GM18519 (cell line): ENCODE measurements around the gene RAD9A.
"Not testable (repeated sequence)": the region's sequence is repeated elsewhere in the genome, so short reads cannot be mapped to it uniquely, and the experiment has no call there.

Experiments used
- ATAC-seq: cut with Tn5 transposase; IDR thresholded peaks from one replicate; pipeline ENCODE4 v1.9.1; 2021; ENCODE audit warnings: mild to moderate bottlenecking, moderate library complexity; ENCODE audit not compliant: unreplicated experiment, low FRiP score

RAD9A gene

DNA sequence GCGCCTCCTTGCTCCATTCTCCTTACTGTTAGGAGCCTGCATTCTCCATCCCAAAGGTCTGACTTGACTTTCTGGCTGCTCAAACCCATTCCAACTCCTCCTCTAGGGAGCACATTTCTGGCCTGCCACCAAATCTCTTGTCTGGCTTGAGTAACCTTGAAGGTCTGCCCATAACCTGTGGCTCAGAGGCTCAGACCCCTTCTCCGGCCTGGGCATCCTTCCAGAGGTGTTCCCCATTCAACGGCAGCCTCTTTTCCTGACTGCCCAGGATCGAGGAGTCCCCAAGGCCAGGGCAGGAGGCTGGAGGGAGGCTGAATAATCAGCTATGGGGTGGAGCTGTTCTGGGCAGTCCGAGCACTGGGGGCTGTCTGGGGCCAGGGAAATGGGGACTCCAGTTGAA is 2.2 kb downstream of the RAD9A start:
- ATAC-seq, result no peak

DNA sequence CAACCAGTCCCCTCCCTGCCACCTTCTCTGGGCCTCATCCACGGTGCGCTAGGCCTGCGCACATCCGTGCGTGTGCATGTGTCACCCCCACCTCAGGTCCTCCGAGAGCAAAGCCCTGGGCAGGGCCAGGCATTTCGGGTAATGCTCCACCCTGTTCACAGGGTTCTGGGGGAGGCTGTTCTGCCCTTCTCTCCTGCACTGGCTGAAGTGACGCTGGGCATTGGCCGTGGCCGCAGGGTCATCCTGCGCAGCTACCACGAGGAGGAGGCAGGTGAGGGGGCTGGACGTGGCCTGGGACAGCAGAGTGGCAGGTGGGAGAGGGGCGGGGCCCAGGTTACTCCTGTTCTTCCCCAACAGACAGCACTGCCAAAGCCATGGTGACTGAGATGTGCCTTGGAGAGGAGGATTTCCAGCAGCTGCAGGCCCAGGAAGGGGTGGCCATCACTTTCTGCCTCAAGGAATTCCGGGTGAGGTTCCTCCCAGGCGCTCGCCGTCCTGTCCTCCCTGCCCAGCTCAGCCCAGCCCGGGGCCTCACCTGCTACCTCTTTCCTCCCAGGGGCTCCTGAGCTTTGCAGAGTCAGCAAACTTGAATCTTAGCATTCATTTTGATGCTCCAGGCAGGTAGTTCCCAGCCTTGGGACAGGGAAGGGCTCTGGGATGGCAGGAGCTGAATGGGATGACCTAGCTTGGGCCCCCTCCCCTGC is 3.9 kb downstream of the RAD9A start:
- ATAC-seq, result no peak

DNA sequence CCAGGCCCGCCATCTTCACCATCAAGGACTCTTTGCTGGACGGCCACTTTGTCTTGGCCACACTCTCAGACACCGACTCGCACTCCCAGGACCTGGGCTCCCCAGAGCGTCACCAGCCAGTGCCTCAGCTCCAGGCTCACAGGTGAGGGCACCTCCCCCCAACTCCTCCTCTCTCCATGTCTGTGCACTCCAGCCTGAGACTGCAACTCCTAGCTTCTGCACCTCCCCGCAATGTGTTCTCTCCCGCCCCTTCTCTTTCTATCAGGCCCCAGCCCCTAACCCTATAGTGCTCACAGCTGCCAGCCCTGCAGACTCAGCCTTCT is 4.4 kb downstream of the RAD9A start:
- ATAC-seq, result no peak

DNA sequence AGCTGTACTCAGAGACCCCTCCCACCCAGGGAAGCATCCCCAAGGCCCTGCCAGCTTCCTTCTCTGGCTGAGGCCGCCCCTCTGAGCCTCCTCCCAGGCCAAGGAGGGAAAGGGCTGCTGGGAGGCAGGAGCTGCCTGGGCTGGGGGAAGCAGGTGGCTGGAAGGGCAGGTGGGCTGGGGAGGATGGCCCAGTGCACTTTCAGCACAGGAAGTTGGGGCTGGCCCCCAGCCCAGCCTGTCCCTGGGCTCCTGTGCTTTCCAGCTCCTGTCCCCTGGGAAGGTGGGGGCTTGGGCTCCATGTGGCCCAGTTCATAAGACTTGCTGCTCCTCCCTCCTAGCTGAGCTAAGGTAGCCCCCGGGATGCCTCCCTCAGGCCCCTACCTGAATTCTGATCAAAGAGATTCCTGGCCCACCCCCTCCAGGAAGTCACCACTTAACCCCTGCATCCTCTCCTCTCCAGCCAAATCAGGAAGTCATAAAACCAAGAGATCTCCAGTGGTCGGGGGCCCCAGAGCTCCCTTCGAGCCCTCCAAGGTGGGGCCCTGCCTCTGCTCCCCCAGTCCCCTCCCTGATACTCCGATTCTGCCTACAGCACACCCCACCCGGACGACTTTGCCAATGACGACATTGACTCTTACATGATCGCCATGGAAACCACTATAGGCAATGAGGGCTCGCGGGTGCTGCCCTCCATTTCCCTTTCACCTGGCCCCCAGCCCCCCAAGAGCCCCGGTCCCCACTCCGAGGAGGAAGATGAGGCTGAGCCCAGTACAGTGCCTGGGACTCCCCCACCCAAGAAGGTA is 5.0 kb downstream of the RAD9A start:
- no peak for ATAC-seq

DNA sequence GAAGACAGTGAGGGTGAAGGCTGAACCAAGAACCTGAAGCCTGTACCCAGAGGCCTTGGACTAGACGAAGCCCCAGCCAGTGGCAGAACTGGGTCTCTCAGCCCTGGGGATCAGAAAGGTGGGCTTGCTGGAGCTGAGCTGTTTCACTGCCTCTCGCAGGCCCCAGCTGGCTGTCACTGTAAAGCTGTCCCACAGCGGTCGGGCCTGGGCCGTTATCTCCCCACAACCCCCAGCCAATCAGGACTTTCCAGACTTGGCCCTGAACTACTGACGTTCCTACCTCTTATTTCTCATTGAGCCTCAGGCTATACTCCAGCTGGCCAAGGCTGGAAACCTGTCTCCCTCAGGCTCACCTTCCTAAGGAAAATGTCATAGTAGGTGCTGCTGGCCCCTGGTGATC is 5.8 kb downstream of the RAD9A start:
- no peak for ATAC-seq

DNA sequence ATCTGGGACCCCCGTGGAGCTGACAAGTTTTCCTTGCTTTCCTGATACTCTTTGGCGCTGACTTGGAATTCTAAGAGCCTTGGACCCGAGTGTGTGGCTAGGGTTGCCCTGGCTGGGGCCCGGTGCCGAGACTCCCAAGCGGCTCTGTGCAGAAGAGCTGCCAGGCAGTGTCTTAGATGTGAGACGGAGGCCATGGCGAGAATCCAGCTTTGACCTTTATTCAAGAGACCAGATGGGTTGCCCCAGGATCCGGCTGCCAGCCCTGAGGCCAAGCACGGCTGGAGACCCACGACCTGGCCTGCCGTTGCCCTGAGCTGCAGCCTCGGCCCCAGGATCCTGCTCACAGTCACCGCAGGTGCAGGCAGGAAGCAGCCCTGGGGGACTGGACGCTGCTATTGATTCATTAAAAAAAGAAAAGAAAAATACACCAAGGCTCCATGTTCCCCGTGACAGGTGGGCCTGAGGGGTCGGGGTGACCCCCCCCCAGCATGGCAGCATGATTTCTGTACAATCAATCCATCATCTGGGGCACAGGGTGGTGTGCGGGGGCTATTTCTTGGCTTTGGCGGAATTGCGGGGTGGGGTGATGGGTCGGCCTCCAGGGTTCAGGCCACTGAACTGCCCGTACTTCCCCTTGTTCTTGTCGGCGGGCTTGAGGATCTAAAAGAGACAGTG is 6.3 kb downstream of the RAD9A start:
- ATAC-seq, result no peak

DNA sequence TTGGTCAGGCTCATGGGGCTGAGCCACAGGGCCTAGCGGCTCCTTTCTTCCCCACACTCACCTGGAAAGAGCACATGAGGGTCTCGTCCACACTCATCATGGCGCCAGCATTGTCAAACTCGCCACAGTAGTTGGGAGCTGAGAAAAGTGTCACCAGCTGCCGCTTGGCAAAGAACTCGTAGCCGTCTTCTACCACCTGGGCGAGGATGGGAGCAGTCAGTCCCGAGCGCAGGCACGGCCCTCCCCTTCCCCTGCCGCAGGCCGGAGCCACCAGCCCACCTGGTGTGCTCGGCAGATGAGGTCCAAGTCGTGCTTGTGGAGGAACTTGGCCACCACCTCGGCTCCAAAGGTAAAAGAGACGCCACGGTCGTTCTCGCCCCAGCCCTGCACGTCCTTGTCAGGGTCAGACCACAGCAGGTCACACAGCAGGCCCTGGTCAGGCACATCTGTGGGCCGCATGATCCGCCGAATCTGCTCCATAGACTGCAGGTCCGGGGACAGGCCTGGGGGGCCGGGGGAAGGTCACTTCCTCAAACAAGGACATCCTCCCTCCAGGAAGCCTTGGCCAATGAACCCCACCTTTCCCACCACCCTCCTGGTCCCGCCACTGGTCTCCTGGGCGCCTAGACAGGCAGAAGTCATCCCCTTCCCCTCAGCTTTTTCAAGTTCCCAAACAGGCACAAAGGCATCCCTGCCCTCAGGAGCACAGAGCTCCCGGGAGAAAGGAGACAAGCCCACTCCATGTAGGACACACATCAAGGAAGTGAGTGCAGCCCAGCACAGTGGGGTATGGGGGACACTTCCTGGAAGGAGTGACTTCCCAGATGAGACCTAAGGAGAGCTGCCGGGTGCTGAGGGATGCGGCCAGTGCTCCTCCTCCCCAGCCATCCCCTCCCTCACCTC is 7.1 kb downstream of the RAD9A start:
- ATAC-seq, result no peak

DNA sequence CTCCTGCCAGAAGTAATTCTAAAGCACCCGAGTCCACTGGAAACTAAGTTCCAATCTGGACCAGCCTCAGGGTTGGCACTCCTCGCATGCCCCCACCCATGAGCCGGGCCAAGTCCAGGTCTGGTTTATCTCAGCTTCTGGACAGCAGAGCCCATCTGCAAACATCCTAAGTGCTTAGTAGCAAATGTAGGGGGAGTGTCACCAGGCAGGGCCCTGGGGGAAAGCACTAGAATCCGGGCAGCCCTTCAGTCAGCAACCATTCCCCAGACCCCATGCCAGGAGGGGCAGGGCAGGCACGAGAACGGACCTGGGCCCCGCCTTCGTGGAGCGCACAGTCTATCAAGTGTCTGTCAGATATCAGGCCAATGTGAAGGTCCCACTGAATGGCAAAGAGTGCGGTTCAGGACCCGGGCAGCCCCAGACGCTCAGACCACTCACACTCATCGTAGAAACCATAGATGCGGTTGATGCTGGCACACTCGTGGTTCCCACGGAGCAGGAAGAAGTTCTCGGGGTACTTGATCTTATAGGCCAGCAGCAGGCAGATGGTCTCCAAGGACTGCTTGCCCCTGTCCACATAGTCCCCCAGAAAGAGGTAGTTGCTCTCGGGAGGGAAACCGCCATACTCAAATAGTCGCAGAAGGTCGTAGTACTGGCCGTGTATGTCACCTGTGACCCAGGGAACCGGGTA is 8.6 kb downstream of the RAD9A start:
- no peak for ATAC-seq

DNA sequence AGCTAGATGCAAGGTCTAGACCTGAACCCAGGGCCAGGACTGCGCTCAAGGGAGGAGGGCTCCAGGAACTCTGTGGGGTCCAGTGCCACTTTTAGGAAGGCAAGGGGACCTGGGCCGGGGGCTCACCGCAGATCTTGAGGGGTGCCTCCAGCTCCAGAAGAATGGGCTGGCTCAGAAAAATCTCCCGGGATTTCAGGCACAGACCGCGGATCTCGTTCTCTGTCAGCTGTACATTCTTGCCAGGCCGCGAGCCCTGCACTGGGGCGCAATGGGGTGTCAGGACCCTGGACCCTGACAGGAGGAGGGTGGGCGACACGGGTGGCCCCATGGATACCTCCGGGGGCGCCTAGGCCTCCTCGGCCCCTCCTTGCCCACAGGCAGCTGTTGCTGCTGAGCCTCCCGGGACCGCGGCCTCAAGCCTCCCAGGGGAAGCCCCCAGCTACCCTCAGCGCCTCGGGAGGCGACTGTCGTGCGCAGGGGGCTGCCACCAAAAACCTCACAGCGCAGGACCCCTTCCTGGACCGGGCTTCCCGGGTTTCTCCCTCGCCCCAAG is 9.2 kb downstream of the RAD9A start:
- peak; percentile 14 for ATAC-seq

DNA sequence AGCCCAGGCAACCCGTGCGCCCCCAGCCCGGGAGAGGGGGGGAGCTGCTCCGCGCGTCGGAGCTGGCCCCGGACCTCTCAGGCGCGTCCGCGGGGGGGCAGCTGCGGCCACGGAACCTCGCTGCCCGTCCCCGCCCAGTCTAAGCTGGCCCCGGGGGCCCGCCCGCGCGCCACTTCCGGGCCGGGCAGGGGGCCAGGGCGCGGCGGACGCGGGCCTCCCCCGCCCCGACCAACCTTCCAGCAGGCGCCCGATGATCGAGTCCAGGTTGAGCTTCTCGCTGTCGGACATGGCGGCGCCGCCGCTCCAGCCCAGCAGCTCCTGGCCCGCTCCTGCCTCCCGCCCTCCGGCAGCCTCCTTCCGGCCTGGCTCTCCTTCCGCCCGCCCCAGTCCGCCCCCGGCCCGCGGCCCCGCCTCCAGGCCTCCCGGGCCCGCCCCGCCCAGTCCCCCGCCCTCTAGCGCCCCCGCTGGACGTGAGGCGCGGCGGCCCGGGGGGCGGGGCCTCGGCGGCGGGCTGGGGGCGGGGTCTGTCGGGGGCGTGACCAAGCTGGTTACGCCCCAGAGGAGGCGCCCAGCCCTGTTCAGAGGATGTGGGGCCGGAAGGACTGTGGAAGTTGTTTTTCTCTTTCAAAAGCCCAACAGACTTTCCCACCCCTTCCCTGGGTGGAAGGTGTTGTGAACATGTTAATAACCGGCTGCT is 9.9 kb downstream of the RAD9A start, which contains the start of gene PPP1CA:
Gene PPP1CA (minus strand): TSS at position 364 of the 697 bp plus-strand sequence. CDS start 76 bp downstream, at position 288.
- ATAC-seq, result peak; percentile 32

DNA sequence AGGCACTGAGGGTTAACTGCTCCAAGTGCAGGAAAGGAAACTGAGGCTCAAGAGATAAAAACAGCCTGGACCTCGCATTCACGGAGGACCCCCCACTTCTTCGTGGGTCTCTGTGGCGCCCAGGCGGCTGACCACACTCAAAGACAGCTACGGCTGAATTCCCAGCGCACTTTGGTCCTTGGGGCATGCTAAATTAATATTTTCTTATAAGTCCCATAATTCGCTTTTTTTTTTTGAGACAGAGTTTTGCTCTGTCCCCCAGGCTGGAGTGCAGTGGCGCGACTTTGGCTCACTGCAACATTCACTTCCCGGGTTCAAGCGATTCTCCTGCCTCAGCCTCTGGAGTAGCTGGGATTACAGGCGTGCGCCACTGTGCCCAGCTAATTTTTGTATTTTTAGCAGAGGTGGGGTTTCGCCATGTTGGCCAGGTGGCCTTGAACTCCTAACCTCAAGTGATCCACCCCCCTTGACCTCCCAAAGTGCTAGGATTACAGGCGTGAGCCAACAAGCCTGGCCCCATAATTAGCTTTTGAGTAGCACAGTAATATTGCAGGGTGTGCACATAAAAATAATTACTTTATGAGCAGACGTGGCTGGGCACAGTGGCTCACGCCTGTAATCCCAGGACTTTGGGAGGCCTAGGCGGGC is 10.5 kb downstream of the RAD9A start:
- not testable (repeated sequence) for ATAC-seq

DNA sequence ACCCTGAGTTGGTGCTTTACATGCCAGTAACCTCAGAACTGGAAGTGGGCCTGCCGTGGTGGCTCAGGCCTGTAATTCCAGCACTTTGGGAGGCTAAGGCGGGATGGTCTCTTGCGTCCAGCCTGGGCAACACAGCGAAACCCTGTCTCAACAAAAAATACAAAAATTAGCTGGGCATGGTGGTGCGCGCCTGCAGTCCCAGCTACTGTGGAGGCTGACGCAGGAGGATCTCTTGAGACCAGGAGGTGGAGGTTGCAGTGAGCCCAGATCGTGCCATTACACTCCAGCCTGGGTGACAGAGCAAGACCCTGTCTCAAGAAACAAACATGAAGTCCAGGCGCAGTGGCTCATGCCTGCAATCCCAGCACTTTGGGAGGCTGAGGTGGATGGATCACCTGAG is 11.3 kb downstream of the RAD9A start:
- not testable (repeated sequence) for ATAC-seq

DNA sequence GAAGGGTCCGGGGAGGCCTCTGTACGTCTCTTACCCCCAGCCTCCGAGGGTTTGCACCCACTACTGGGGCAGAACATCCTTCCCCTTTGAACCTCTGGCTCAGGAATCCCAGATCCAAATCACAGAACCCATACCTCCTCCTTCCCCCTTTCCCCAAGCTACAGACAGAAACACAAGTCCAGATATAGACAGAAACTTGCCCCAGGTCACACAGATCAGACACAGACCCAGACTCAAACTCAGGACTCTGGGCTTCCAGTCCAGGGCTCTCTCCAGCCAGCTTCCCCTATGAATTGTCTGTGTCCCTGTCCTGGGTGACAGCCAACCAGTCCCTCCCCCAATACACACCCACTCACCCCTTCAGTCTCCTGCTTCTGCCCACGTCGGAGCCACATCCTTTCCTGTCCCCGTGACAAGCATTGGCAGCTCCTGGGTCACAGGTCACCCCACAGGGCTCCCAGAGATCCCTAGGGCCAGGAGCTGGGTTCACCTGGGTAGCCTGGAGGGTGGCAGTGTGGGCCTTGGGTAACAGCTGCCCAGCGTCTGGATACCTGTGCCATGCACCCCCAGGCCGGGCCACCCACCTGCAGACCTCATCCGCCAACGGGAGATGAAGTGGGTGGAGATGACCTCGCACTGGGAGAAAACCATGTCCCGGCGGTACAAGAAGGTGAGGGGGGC is 12.9 kb downstream of the RAD9A start:
- ATAC-seq, result no peak

DNA sequence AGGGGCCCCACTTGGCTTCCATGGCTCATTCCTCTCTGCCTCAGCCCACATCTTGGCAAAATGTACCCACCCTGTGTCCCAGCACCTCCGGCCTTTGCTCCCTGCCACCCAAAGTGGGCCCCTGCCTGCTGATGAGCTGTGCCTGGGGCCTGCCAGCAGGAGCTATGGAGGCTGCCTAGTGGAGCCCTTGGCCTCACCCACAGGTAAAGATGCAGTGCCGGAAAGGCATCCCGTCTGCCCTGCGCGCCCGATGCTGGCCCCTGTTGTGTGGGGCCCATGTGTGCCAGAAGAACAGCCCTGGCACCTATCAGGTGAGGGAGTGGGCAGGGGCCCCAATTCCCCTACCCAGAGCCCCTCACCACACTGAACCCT is 13.4 kb downstream of the RAD9A start:
- ATAC-seq, result no peak

DNA sequence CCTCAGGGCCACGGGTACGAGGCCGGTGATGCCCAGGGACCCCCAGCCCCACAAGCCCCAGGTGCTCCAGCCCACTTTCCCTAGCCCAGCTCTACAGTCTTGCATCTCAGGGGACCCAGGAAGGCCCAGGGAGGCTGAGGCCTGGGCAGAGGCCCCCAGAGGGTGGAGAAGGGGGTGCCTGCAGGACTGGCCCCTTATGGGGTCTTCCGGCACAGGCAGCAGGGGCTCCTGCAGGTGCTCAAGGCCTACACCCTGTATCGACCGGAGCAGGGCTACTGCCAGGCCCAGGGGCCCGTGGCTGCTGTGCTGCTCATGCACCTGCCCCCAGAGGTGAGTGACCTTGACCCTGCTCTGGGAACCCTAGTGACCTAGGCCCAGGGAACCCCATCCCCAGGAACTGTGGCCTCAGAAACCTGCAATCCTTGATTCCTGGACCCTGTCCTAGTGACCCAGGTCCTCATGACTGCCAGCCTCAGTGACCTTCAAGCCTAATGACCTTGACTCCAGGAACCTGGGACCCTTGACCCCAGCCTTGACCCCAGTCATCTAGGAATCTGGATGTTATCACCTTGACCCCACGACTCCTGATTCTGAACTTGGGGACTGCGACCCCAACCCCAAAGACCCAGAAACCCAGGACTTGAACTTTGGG is 14.0 kb downstream of the RAD9A start:
- ATAC-seq, result no peak

DNA sequence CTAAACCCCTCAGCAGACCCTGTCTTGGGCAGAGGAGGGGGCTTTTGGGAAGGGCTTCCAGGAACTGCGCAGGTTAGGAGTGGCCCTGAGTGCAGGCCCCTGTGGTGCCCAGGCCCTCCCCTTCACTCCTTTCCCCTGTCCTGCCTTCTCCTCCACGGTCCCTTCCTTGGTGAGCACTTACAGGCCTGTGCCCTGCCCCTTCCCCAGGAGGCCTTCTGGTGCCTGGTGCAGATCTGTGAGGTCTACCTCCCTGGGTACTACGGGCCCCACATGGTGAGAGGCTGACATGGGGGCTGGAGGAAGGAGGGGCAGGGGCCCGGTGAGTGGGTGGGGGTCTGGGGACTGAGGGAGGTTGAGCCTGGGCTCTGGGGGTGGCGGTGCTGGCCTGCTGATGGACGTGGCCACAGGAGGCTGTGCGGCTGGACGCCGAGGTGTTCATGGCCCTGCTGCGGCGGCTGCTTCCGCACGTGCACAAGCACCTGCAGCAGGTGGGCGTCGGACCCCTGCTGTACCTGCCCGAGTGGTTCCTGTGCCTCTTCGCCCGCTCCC is 14.7 kb downstream of the RAD9A start:
- ATAC-seq, result no peak

DNA sequence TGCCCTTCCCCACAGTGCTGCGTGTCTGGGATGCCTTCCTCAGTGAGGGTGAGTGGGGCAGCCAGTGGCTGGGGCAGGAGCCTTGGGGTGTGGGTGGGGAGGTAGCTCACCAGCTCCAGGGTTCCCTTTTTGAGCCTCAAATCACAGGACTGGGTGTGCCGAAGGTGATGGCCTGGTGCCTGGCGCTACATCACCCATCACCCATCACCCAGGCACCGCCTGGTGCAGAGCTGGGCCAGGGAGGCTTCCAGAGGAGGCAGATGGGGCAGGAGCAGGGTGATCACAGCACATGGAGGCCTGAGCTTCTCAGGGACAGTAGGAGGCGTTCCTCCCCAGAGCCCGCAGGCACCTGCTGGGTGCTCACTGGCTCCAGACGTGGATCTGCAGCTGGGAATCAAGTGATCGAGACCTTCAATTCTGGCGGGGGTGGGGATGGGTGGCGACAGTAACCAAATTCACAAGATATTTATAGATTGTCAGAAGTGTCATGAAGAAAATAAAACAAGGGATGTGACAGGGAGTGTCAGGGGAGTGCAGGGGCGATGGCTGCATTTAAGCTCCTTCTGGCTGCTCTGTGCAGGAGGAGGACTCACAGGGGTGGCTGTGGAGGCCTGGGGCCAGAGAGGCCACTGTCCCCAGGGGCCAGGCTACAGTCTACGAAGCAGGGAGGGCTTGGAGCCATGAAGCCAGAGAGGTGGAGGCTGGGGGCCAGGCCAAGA is 15.3 kb downstream of the RAD9A start:
- ATAC-seq, result no peak
